B cell (primary cell): ENCODE results near the gene SEPSECS.

ENCODE experiments used
- CTCF ChIP-seq: fragments of 200-600 bp; IDR thresholded peaks from one replicate; pipeline ENCODE4 v1.8.0; 2022; ENCODE audit warnings: antibody characterized with exemption, mild to moderate bottlenecking
- EZH2 ChIP-seq: IDR thresholded peaks from 2 replicates; pipeline ENCODE4 v1.6.1; 2012; ENCODE audit warnings: borderline replicate concordance, low read depth, mild to moderate bottlenecking, moderate library complexity, low read length; ENCODE audit not compliant: insufficient read depth, poor library complexity, severe bottlenecking

- no peak for TF ChIP-seq CTCF
- no peak for TF ChIP-seq EZH2
Measured at GRCh38 chr4:25165916-25166315, 5.7 kb upstream of the SEPSECS start.
